K562 (cell line): ENCODE measurements around the gene DNAJB11. TPM values are rescaled to one million over a fixed set of nuclear protein-coding genes. Genes with fewer than 3 reads are reported as not detected.

Experiments used
- ATAC-seq: fragments of 200-7000 bp; cut with Tn5 transposase; 3 replicates; pipeline ENCODE4 v1.9.1; 2020; ENCODE audit warnings: moderate library complexity
- BruUV-seq: library from RNA; stranded (reverse); fragments of 400-500 nt; replicated peaks from 2 replicates; lab custom pipeline; 2021; lab: Mats Ljungman, UMichigan
- CTCF ChIA-PET: fragments of 300-600 bp; formaldehyde crosslinking; extraction: SDS; loops from one replicate; lab custom pipeline; 2021; ENCODE audit warnings: low intra/inter-chr PET ratio; lab: Yijun Ruan, JAX
- POLR2A ChIA-PET: fragments of 300-600, 350-650 bp; sonication (Branson Sonifier 250); formaldehyde crosslinking; extraction: SDS; loops from one replicate; lab custom pipeline; 2021; ENCODE audit warnings: antibody characterized with exemption, inconsistent platforms; lab: Yijun Ruan, JAX
- DNase-seq, 4 experiments: peaks; one replicate each; pipeline versions ENCODE4 v3.0.0 to v3.0.0-alpha.2; 2011 to 2018; ENCODE audit warnings: low spot score in 3 of 4, mixed read lengths in 3 of 4; ENCODE audit errors: extremely low read depth in 1 of 4
- FAIRE-seq: peaks from 2 replicates; lab custom pipeline; 2011; peaks lifted over from hg19 to GRCh38; lab: Jason Lieb, UNC
- H2AFZ ChIP-seq: 2 replicates; pipeline ENCODE4 v1.6.0; 2011; ENCODE audit warnings: low read depth, low read length, control low read depth, inconsistent platforms
- H3K27ac ChIP-seq: fragments of 200-600 bp; 3 replicates; pipeline ENCODE4 v1.8.0; 2011; ENCODE audit warnings: low read depth, mild to moderate bottlenecking, control low read depth, inconsistent platforms, low read length, moderate library complexity, mixed read lengths; ENCODE audit errors: extremely low read depth
- H3K27me3 ChIP-seq, 2 experiments: fragments of 300-600 bp in 1 of 2; 2 replicates in 1 of 2; 3 replicates in 1 of 2; pipeline versions ENCODE4 v1.6.0 to v1.8.0; 2011; ENCODE audit warnings: inconsistent platforms in 2 of 2, low read length in 2 of 2, mild to moderate bottlenecking in 1 of 2, mixed read lengths in 1 of 2, moderate library complexity in 1 of 2; ENCODE audit not compliant: control insufficient read depth in 2 of 2, insufficient read depth in 2 of 2
- H3K36me3 ChIP-seq: fragments of 300-600 bp; 3 replicates; pipeline ENCODE4 v1.8.0; 2011; ENCODE audit warnings: mild to moderate bottlenecking, low read length, inconsistent platforms; ENCODE audit not compliant: control insufficient read depth, insufficient read depth
- H3K4me1 ChIP-seq, 2 experiments: fragments of 200-600 bp in 1 of 2; replicated peaks in 1 of 2; 2 replicates in 1 of 2; 3 replicates in 1 of 2; pipeline versions ENCODE4 v1.5.1 to v1.8.0; 2011; ENCODE audit warnings: inconsistent platforms in 2 of 2, low read length in 2 of 2, mild to moderate bottlenecking in 1 of 2, mixed read lengths in 1 of 2, moderate library complexity in 1 of 2; ENCODE audit not compliant: control insufficient read depth in 2 of 2, insufficient read depth in 2 of 2
- H3K4me2 ChIP-seq: 2 replicates; pipeline ENCODE4 v1.6.1; 2011; ENCODE audit warnings: low read length, control low read depth, inconsistent platforms, mixed read lengths; ENCODE audit not compliant: insufficient read depth
- H3K4me3 ChIP-seq: fragments of 200-600 bp; sonication (generic), shearing (Covaris generic); 2 replicates; pipeline ENCODE4 v1.5.1; 2016; ENCODE audit warnings: control low read depth, inconsistent platforms
- H3K79me2 ChIP-seq: fragments of 200-600 bp; 3 replicates; pipeline ENCODE4 v1.8.0; 2011; ENCODE audit warnings: low read length, inconsistent platforms; ENCODE audit not compliant: control insufficient read depth, insufficient read depth
- H3K9ac ChIP-seq, 2 experiments: 2 replicates each; pipeline versions ENCODE4 v1.6.0 to v1.6.1; 2011; ENCODE audit warnings: low read depth in 2 of 2, low read length in 2 of 2, control low read depth in 1 of 2, inconsistent platforms in 1 of 2, mild to moderate bottlenecking in 1 of 2, mixed read lengths in 1 of 2; ENCODE audit not compliant: insufficient read depth in 1 of 2
- H3K9me1 ChIP-seq: one replicate; pipeline ENCODE4 v1.6.0; 2011; ENCODE audit warnings: inconsistent platforms, mild to moderate bottlenecking, low read length, moderate library complexity; ENCODE audit not compliant: control insufficient read depth, insufficient read depth
- H3K9me3 ChIP-seq: replicated peaks from 2 replicates; pipeline ENCODE4 v1.5.1; 2011; ENCODE audit warnings: low read depth, low read length, inconsistent platforms; ENCODE audit not compliant: control insufficient read depth, insufficient read depth
- H4K20me1 ChIP-seq: replicated peaks from 2 replicates; pipeline ENCODE4 v1.6.1; 2011; ENCODE audit warnings: low read length, inconsistent platforms, mixed read lengths; ENCODE audit not compliant: control insufficient read depth, insufficient read depth
- CTCFL ChIP-seq: IDR thresholded peaks from 2 replicates; pipeline ENCODE4 v1.6.1; 2011; ENCODE audit warnings: borderline replicate concordance, low read depth, mild to moderate bottlenecking, moderate library complexity, low read length; ENCODE audit not compliant: insufficient read depth, poor library complexity, severe bottlenecking
- GABPB1 ChIP-seq: sonication (generic); formaldehyde crosslinking; IDR thresholded peaks from 2 replicates; pipeline ENCODE4 v1.8.0; 2022; ENCODE audit warnings: mild to moderate bottlenecking, missing genetic modification reagents
- HDAC6 ChIP-seq: IDR thresholded peaks from 2 replicates; pipeline ENCODE4 v1.6.1; 2012; ENCODE audit warnings: low read depth, mild to moderate bottlenecking, control low read depth, inconsistent platforms, low read length, moderate library complexity
- KLF6 ChIP-seq: fragments of 250-450 bp; sonication (Bioruptor Pico); IDR thresholded peaks from 2 replicates; pipeline ENCODE4 v1.4.0; 2020; ENCODE audit warnings: mild to moderate bottlenecking, moderate library complexity, borderline replicate concordance
- RFX1 ChIP-seq: fragments of 450-650 bp; IDR thresholded peaks from 2 replicates; pipeline ENCODE4 v1.6.1; 2016; ENCODE audit warnings: mild to moderate bottlenecking, moderate library complexity
- SMARCA4 ChIP-seq: fragments of 450-650 bp; IDR thresholded peaks from 2 replicates; pipeline ENCODE4 v1.6.1; 2016
- SMARCC2 ChIP-seq: fragments of 450-650 bp; IDR thresholded peaks from 2 replicates; pipeline ENCODE4 v1.6.1; 2017; ENCODE audit warnings: antibody characterized with exemption, moderate library complexity, mild to moderate bottlenecking, low read depth
- SOX6 ChIP-seq: fragments of 450-650 bp; IDR thresholded peaks from 2 replicates; pipeline ENCODE4 v1.6.1; 2014; ENCODE audit warnings: mild to moderate bottlenecking
- XRCC4 ChIP-seq: IDR thresholded peaks from one replicate; pipeline ENCODE4 v1.6.1; 2011; ENCODE audit not compliant: insufficient read depth, insufficient read length; ENCODE audit errors: extremely low read depth
- ZC3H11A ChIP-seq: IDR thresholded peaks from 2 replicates; pipeline ENCODE4 v1.6.1; 2012; ENCODE audit warnings: low read depth, low read length, improper control_type of control experiment
- ZNF280B ChIP-seq: fragments of 250-450 bp; sonication (Bioruptor Pico); IDR thresholded peaks from 2 replicates; pipeline ENCODE4 v1.5.1; 2021; ENCODE audit warnings: mild to moderate bottlenecking
- ZNF316 ChIP-seq: fragments of 450-650 bp; IDR thresholded peaks from 2 replicates; pipeline ENCODE4 v1.6.1; 2016
- ZNF77 ChIP-seq: fragments of 250-450 bp; sonication (Bioruptor Pico); IDR thresholded peaks from 2 replicates; pipeline ENCODE4 v1.5.0; 2020
- WGBS: fragments of 100-300 bp; shearing (Covaris generic); methylation state at CpG from one replicate; pipeline ENCODE4 v1.1.6; 2016; ENCODE audit warnings: low coverage, mixed read lengths; ENCODE audit not compliant: insufficient coverage; ENCODE audit errors: missing lambda C conversion rate; 5-methylcytosine and 5-hydroxymethylcytosine counted together
- in situ Hi-C: fragments of 300-500 bp; cut with MboI; formaldehyde crosslinking; loops from 4 replicates; pipeline ENCODE4 v1.15.0; 2018; ENCODE audit warnings: inconsistent platforms, mixed read lengths
- intact Hi-C: fragments of 100-400 bp; cut with micrococcal nuclease; formaldehyde crosslinking; loops from 2 replicates; pipeline ENCODE4 v1.14.2; 2022
- polyA plus RNA-seq, 8 experiments: library from polyadenylated mRNA; depleted of rRNA in 4 of 8; stranded (reverse) in 5 of 8; unstranded in 3 of 8; fragments of >200 nt; fragmentation: Nextera tagmentation in 2 of 8; fragmentation: Illumina TruSeq in 1 of 8; extraction: Ambion mirVana in 2 of 8; extraction: Trizol in 1 of 8; gene quantifications; 2 replicates each; pipeline versions ENCODE4 v1.2.1 to v1.2.3, GENCODE V29; 2011 to 2014; ENCODE audit warnings: inconsistent platforms in 1 of 8, missing spikeins in 1 of 8
- total RNA-seq, 7 experiments: library from RNA; depleted of rRNA in 6 of 7; stranded (reverse); fragments of >200 nt in 6 of 7; fragmentation: Illumina TruSeq in 2 of 7; extraction: Trizol in 2 of 7; gene quantifications; 2 replicates each; pipeline versions ENCODE4 v1.2.1 to v1.2.3, GENCODE V29; 2011 to 2021; ENCODE audit warnings: low replicate concordance in 1 of 7

Gene DNAJB11
- total and polyA plus RNA-seq, 9 of the 15 experiments (the other 6 are each of a cell fraction or from before 2014, with no cell fraction given): 14.8 to 74.7 (median 63.8) TPM

- TF ChIP-seq ZNF280B (CRISPR knock-in tag): no peak
- TF ChIP-seq RFX1: no peak
- TF ChIP-seq ZNF316: peak; percentile 61
- TF ChIP-seq SMARCC2: no peak
- TF ChIP-seq ZNF77 (CRISPR knock-in tag): no peak
- no peak for TF ChIP-seq XRCC4
- TF ChIP-seq SMARCA4: no peak
- TF ChIP-seq KLF6: no peak
- no peak for TF ChIP-seq GABPB1 (CRISPR knock-in tag)
Observed at GRCh38 chr3:186608624-186609215, 38.2 kb downstream of the DNAJB11 start (continued).

- ChIA-PET CTCF (no interaction called here), POLR2A (interaction anchor here (0.6 to 3.4 kb wide), 3 partner anchors 9 to 174 kb away, joined by 3 to 17 read pairs (median 3); partner anchors contain the start of gene EIF4A2)
- Histone ChIP-seq H3K9ac (no peak overlapping the region), H4K20me1 (no peaks in the 10 kb centered on the region), H3K9me3 (no peaks in the 10 kb centered on the region), H3K9me1 (no peaks in the 10 kb centered on the region), H3K79me2 (no peaks in the 10 kb centered on the region), H3K27ac (no peak overlapping the region), H3K4me2 (no peak overlapping the region), H3K27me3 (peaks cover 0 to 18% of the 10 kb centered on the region in 2 experiments; a peak in 4 of 5 replicates), H3K4me3 (no peak overlapping the region), H3K36me3 (no peaks in the 10 kb centered on the region), H3K4me1 (peaks cover 0 to 9% of the 10 kb centered on the region in 2 experiments; a peak in 2 of 5 replicates), H2AFZ (no peak overlapping the region)
- ATAC-seq: peak; percentile 94
- intact Hi-C loops (loop anchor here (1.0 to 5.0 kb wide), 2 partner anchors 20 to 627 kb away; no protein-coding TSS in a partner anchor), in situ Hi-C loops (no loop called here)
- BruUV-seq: no TSS peak
- peak in 2 of 4 experiments; percentile 35 to 43 for DNase-seq
- FAIRE-seq: peak; percentile 67
- WGBS: 41% methylated on average over 6 of the region's 8 CpGs
- TF ChIP-seq CTCFL (no peak), ZC3H11A (no peak), HDAC6 (no peak), SOX6 (no peak)
Observed at GRCh38 chr3:186609247-186609868, 38.8 kb downstream of the DNAJB11 start.
